OCI-LY3 (cell line): ENCODE results near the gene WDR37.

Source experiments
- CTCF ChIP-seq: fragments of 200-600, 300-600 bp; sonication (generic); IDR thresholded peaks from 2 replicates; pipeline ENCODE4 v1.5.1; 2014; ENCODE audit warnings: antibody characterized with exemption, low read length, low read depth
- EZH2phosphoT487 ChIP-seq: fragments of 200-600 bp; shearing (Covaris generic); IDR thresholded peaks from 2 replicates; pipeline ENCODE4 v1.6.1; 2018; ENCODE audit warnings: antibody characterized with exemption, mixed run types, low read depth

- TF ChIP-seq CTCF = no peak
- TF ChIP-seq EZH2phosphoT487 = no peak
These were observed 68.6 kb downstream of the WDR37 start for GRCh38 chr10:1124796-1125195.
